Ammon's horn (tissue), 1 donor: ENCODE results near the gene KBTBD12.
A peak's percentile ranks its signal among the peaks of the same experiment; 100 is the strongest.

Experiments used
- DNase-seq: peaks from one replicate; pipeline ENCODE4 v3.0.0-alpha.2; 2016; ENCODE audit warnings: low spot score

KBTBD12 gene

DNA sequence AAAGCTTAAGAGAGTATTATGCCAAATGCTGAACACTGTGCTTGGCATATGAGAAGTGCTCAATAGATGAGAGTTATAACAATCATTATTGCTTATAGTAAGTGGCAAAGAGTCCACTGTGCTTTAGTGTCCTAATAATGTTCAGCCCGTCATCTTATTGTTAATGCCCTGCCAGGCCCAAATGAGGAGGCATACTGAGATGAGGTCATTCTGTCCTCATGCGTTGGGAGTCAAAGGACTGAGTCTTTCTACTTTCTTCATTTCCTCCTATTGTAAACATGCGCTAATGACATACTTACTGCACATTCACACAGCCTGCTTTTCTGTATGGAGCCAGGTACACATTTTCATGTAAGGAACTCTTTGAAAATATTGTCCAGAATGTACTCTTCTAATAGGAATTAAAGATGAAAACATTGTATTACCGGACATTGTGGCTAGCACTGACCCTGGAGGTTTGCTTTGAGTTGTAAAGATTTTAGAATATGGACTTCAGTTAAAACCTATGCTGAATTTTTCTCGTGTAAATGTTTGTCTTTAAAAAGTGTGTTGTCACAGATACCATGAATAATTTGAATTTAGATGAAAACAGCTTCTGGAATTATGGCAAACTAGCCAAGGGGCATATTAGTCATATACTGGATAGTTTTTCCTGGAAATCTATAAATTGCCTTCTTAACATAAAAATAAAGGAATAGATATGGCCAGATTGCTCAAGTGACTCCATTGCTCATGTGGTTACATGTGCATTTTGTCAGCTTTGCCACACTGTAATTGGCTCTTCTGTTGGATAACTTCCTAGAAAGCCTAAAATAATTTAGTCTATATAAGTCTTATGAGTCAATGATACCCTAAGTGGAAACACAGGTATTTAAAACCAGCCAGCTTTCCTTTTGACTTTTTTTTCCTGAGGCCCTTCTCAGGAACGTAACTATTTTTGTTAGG is 38.3 kb downstream of the KBTBD12 start:
- DNase-seq = no peak

DNA sequence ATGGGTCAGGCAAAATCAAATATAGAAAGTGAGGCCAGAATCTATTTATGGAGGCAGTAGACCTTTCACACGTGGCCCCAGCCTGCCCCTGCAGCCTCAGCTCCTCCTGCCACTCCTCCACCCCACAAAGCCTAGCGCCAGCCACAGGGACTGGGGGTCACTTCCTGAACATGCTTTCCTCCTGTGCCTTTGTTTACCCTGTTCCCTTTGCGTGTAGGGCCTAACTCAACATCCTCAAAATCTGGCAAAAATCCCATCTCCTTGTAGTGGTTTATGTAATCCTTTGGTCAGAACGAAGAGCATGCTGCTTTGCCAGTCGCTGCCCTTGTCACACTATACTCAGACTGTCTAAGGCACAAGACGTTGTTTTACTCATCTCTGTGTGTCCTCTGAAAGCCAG is 39.6 kb downstream of the KBTBD12 start:
- DNase-seq = peak; percentile 75

DNA sequence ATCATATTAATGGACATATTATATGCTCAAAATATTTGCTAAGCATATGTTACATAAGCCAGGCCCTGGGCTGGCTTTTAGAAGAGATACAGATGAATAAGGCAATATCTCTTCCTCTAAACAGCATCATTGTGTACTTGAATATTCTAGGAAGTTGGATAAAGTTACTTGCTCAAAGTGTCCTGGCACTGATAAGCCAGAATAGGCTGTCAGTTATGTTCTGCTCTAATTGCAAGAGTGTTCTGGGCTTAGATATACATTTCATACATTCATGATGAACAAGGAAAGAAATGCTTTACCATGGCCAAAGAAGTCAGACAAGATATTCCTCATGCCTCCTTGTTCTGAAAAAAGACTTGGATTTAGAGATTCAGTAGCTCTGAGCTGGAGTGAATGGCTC is 40.7 kb downstream of the KBTBD12 start:
- DNase-seq = no peak

DNA sequence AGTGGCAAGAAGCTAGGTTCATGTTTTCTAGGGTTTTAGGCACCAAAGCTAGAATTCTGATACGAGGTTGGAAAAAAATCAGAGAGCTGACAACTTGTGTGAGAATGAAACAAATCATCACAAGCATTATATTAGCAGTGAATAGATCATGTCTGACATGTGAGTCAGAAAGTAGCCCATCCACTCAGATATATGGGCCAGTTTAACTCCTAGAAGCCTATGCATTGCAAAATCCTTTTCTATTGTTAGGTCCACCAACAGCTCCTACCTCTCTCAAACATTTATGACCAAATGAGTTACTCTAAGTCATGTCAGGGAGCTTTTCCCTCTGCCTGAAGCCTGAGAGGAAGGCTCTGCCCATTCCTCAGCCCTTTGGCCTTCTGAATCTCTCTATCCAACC is 44.0 kb downstream of the KBTBD12 start:
- DNase-seq = no peak

DNA sequence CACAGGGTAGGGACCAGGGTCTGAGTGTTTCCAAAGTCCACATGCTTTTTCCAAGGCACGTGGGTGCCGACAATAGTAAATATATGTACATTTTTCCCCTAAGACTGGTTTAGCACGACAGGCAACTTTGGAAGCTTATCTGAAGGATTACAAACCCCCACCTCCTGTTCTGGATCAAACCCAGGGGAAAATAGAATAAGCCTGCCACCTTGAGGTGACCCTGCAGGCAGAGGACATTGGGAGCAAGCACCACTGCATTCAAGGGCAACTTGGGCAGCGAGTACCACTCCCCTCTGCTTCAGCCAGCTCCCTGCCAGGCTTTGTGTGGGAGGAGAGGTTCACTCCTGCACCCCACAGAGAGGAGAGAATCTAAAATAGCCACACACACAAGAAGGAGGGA is 44.8 kb downstream of the KBTBD12 start:
- DNase-seq = peak; percentile 42

DNA sequence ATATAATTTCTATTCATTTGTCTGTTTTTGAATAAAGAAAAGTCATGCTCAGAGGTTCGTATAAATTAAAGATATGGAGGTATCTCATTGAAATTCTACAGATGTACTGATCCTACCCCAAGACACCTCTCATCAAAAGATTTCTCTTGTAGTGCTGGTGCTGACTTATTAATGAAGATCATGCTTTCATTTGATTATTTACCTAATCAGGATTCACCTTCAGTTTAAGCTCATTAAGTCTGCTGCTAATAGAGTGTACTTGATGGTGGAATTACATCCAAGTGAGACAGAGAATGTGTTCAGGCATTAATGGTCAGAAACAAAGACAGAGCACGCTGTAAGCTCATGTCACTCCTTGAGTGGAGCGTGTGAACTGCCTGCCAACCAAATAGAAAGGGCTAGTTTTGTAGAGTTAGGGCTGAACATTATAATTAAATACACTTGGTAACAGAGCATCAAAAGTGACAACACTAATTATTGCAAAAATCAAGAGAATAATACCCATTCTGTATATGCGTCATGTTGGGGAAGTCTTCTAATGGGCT is 45.5 kb downstream of the KBTBD12 start:
- DNase-seq = no peak

DNA sequence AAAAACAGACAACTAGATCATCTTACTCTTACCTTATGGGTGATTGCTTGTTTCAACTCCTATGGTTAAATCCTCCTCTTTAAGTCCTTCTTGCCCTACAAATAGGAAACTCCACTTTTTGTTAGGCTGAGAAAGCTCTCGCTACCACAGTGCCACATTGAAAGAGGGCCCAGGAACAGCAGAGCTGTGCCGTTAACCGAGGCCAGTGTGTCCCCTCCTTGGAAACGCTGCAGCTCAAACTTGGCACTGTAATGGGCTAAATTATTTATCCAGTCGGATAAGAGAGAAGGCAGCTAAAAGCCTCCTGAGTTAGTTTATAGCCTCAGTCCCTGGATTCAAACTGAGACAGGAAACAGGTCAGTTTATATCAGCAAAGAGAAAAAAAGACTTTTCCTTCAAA is 46.1 kb downstream of the KBTBD12 start:
- peak; percentile 22 for DNase-seq

DNA sequence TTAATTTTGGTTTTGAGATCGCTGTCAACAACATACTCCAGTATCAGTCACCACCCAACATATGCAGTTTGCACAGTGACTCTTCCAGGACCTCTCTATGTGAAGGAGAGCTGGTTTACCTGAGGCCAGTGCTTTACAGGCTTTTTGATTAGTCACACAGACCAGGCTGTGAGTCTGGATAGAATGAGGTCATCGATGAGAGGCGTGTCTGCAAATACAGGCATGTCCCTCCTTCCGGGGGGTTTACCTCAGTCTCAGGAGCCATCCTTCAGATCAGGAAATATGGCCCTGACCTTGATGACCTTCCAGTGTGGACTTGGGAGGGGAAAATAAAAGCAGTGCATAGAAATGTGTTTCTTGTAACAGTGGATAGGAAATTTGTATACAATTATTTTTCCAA is 46.9 kb downstream of the KBTBD12 start:
- DNase-seq = no peak

DNA sequence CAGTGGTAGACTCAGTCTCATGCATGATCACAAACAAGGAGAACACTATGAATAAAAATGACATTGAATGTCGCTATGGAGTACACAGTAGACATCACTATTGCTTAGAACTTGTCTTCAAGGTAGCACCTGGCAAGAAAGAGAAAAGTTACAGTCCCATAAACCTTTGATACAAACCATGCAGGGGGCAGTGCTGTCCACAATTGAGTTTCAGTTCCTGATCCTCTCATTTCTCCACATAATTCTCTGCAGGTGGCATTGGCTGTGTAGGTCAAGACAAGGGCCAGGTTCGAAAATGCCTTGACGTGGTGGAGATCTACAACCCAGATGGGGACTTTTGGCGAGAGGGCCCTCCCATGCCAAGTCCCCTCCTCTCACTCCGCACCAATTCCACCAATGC is 47.9 kb downstream of the KBTBD12 start:
- DNase-seq = no peak

DNA sequence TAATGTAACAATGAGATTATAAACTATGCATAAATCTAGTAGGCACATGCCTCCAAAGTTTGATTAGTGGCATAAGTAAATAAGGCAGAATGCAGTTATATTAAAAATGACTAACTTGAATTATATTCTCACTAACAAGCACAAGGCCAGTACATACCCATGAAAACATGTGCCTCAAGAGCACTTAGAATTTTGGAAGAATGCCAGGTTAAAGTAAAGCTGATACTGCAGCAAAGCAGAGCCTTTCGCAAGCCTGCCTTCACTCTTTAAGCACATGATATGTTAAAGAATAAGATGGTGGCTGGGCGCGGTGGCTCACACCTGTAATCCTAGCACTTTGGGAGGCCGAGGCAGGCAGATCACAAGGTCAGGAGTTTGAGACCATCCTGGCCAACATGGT is 49.0 kb downstream of the KBTBD12 start:
- DNase-seq = no peak

DNA sequence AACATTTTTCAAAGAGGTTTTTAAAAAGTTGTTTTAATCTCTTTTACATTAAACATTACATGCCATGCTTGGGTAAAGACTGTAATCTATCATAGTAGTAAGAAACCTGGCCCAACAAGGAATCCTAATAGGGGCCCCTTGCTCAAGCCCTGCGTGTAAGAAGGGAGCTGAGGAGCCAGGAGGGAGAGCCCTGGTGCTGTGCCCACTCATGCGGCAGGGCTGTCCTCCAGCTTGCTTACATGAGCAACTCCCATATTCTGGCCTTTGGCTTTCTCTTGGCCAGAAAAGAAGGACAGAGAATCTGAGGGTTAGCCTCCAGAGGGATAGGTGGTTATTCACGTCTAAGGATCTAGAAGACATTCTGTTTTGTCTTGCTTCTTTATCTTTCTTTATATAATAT is 49.8 kb downstream of the KBTBD12 start:
- no peak for DNase-seq

DNA sequence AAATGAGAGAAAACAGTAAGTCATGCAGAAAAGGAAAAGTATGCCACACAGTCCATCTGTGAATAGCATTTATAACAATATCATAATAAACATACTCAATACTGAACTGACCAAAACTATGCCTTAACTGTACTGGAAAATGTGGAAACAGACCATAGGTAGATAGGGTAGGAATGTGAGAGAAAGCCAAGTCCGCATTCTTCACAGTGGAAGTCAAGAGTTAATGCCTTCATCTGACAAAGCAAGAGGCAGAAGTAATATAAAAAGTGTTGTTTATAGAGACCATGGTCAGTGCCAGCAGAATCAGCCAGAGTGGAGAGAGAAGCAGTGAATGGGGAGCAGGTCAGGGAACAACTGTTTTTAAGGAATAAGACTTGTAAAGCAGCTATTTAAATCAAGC is 52.3 kb downstream of the KBTBD12 start:
- DNase-seq = no peak

DNA sequence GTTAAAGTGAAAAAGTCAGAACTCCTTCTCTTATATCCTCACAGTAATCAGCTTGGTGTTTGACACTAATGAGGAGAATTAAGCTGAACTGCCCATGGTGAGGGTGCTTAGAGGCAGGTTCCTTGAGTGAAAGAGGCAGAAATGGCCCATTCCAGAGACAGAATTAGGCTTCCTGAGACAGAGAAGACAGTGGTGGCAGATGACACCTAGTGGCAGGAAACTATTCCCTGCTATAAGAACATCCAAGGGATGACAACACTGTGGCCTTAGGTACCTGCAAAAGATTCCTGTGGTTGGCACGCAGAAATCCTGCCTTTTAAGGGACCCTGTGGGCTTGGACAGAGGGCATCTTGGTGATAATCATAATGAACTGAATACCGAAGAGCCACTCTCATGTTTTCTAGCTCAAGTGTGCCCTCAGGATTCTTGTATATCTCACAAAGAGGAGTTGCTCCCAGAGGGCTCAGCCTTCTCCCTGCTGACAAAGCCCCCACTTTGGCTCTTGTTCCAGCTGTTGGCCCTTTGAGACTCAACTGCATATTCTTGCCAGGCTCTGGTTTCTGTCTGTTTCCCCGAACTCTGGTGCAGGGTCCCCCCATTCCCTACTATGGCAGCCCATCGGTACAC is 56.0 kb downstream of the KBTBD12 start:
- DNase-seq = peak; percentile 85

DNA sequence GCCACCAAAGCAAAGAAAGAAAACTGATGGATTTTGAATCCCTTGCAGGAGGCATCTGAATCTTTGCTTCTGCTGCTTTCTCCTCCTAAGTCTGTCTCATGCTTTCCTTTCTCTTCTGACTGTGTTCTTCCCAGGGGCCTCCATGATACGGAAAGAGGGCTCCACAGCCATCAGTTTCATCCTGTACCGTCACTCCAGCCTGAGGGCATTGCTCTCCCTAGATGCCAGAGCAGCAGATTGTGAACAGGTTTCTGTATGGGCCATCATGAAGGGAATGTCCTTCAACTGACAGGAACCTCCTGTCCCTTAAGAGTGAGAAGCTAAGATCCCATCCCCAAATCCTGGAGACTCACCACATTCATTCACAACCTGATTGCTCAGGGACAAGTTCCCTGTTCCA is 59.2 kb downstream of the KBTBD12 start:
- no peak for DNase-seq

DNA sequence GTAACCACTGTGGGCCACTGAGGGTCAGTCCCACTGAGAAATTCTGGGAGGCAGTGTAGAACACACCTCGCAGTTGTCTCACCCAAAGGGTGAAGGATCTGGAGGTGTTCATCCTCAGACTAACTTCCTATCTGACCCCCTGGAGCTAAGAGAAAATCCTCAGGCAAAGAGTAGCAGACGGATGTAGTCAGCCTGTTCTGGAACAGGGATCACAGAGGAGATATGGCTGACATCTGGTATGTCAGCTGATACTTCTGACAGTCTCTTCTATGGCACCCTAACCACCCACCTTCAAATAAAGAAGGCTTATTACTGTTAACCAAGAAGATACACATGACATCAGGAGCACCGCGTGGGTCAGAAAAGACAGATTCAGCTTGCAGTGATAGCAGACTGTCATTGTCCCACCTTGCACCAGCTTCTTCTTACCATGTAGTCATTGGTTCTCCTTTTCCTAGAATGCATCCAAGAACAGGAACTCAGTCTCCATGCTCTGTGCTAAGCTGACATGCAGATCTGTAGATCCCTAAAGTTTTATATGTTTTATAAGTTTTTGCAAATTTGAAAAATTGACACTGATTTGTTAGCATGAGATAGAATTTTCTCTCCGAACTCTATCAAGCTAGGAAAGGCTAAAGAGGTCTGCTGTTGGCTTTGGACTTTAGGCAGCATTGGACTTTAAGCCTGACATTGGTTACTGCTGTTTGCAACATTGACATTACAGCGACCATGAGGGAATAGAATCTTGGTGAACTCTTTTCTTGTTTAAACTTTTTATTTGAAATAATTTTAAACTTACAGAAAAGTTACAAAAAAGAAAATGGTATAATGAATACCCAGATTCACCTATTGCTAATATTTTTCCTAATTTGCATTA is 60.4 kb downstream of the KBTBD12 start:
- DNase-seq = no peak

DNA sequence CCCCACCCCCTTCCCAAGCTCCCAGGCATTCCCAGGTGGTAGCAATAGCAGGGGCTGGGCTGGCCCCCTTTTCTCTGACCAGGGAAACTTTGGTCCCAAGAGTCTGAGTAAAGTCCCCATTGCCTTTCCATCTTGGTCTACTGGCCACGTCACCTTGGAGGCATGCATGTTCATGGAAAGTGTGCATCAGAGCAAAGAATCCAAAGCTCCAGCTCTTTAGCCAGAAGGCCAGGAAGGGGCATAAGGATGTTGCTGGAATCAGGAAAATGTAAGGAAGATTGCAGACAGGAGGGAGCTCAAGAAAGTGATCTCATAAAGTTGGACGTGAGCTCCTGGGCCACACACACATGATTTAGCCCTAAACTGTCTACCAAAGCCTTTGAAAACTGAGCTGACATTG is 63.6 kb downstream of the KBTBD12 start:
- DNase-seq = no peak

DNA sequence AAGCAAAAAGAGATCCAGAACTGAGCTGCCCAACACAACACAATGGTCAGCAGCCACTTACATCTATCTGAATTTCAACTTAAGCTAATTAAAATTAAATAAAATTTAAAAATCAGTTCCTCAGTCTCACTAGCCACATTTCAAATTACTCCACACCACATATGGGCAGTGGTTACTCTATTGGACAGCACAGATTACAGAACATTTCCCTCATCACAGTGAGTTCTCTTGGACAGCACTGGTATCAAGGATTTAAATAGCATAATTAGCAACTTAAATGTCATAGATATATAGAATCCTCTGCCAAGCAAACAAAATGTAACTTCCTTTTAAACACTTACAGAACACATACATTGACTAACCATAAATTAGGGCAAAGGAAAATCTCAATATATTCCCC is 64.4 kb downstream of the KBTBD12 start:
- DNase-seq = no peak

DNA sequence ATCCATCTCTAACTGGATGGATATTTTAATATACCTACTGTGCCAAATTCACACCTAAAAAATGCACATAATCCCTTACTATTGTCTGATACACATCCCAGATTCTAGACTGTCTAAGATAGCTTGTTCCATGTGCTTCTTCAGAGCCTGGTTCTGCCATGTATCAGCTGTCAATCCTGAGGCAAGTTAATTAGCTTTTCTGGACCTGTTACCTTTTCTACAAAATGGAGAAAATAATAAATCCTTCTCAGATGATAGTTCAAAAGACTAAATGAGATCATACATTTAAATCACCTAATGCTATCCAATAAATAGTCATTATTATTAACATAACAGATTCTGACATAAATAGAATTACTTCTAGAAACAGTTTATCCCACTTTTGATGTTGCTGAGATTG is 66.1 kb downstream of the KBTBD12 start:
- DNase-seq = no peak

DNA sequence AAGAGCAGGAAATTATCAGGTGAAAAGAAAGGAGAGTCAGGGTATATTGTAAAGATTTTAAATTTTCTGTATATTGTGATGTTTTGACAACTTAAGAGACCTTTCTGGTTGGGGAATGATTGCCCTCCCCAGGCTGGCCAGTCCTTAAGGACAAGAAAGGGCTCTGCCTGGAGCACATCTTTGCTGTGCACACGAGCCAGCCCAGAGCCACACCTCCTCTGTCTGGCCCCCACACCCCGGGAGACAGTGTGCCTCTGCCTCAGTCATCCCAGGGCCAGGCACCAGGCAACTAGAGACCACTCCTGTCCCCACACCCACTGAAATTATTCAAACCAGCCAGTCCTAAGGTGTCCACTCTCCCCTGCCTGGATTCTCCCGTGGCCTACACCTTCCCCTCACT is 67.1 kb downstream of the KBTBD12 start:
- DNase-seq = no peak

DNA sequence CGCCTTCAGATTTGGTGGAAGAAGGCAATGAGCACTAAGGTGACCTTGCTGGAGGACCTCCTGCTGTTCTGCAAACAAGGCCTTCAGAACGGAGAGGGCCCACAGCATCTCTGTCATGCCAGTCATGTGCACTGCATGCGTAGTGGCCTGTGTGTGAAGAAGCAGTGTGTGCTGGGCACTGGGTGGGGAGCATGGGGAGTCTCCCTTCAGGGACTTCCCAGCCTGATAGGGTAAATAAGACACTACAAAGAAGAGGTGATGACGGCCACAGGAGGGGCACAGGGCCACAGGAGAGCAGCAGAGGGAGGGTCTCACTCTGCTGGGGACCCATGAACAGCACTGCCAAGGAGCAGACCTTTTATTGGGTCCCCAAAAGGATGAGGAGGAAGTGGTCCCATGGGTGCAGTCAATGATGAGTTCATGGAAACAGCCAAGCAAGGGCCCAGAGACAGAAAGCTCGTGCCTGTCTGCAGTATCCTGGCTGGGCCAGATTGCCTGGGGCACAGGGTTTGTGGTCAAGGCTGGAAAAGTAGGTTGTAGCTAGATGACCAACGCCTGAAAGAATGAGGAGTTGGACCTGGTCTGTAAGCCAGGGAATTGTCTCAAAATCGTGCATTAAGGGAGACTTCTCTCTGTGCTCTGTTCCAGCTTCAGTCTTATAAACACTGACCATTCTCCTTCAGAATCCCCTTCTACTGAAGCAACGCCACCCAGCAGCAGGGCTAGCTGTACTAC is 69.4 kb downstream of the KBTBD12 start:
- DNase-seq = no peak

DNA sequence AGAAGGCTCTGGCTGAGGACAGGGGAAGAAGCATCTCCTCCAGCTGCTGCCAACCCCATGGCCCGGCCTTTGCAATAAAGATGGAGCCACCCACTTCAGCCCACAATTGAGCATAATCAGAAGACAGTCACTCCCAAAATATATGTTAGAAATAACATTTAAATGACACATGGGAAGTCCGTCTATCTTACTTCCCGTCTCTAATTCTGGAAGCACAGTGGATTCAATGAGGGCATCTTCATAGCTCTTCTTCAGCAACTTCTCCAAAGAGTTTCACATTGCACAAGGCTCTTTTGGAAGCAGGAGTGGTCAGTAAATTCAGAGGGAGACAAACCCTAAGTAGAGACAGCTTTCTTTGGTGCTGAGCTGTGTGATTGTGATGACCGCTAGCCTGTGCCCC is 70.2 kb downstream of the KBTBD12 start:
- DNase-seq = no peak
